ENCODE results near the gene CIDEC. TPM values are rescaled to one million over a fixed set of nuclear protein-coding genes. Genes with fewer than 3 reads are reported as not detected.
"Not testable (repeated sequence)": the region's sequence is repeated elsewhere in the genome, so short reads cannot be mapped to it uniquely, and the experiment has no call there.

CIDEC gene
- total RNA-seq, 1 experiment from 2014 or later = not detected

GRCh38 chr3:9878700-9879099, 1.4 kb downstream of the CIDEC start:
- TF ChIP-seq CTCF (IDR thresholded peaks at IDR 0.05) = no peak
- no peak for TF ChIP-seq POLR2AphosphoS5 (IDR thresholded peaks at IDR 0.05; ENCODE audit: low read depth, low read length)
- no peak for TF ChIP-seq REST (IDR thresholded peaks at IDR 0.05; ENCODE audit: insufficient read depth in 1 of 2, low read depth in 2 of 2, low read length in 1 of 2)
- no peak for TF ChIP-seq SIN3A (IDR thresholded peaks at IDR 0.05; ENCODE audit: borderline replicate concordance, insufficient read depth, low read depth, low read length)
- no peak for TF ChIP-seq TCF7L2 (IDR thresholded peaks at IDR 0.05; ENCODE audit: low read depth, low read length)
- Histone ChIP-seq H3K4me3 (ENCODE audit: low read depth in 2 of 2, low read length in 2 of 2) (no peak overlapping the region), H3K9me3 (ENCODE audit: control insufficient read depth, insufficient read depth, low read depth, low read length) (no peaks in the 10 kb centered on the region), H3K27ac (ENCODE audit: low read length) (no peak overlapping the region), H3K4me1 (ENCODE audit: control insufficient read depth, insufficient read depth, low read length) (no peaks in the 10 kb centered on the region), H3K27me3 (ENCODE audit: control insufficient read depth, insufficient read depth, low read length) (no peaks in the 10 kb centered on the region), H3K36me3 (ENCODE audit: control insufficient read depth, insufficient read depth, low read length) (no peaks in the 10 kb centered on the region)
- no peak for ATAC-seq
- ChIA-PET POLR2A (no interaction called here), CTCF (interaction anchor here (0.6 kb wide), 1 partner anchor 52 kb away, joined by 5 read pairs; no protein-coding TSS in a partner anchor)
- in situ Hi-C loops (cut with HindIII; ENCODE audit: low pct_unique_long_range_greater_than_20kb, low sequenced_read_pairs) (no loop called here), intact Hi-C loops (cut with micrococcal nuclease; ENCODE audit: unreplicated experiment) (no loop called here)
- no TSS peak for BruUV-seq (replicated peaks)
- DNase-seq (ENCODE audit: low read depth, low spot score) = no peak

GRCh38 chr3:9876991-9877390, 3.1 kb downstream of the CIDEC start:
- TF ChIP-seq POLR2AphosphoS5 (IDR thresholded peaks at IDR 0.05; ENCODE audit: low read depth, low read length) (no peak), SIN3A (IDR thresholded peaks at IDR 0.05; ENCODE audit: borderline replicate concordance, insufficient read depth, low read depth, low read length) (no peak), TCF7L2 (IDR thresholded peaks at IDR 0.05; ENCODE audit: low read depth, low read length) (no peak), REST (IDR thresholded peaks at IDR 0.05; ENCODE audit: insufficient read depth in 1 of 2, low read depth in 2 of 2, low read length in 1 of 2) (no peak), CTCF (IDR thresholded peaks at IDR 0.05) (no peak)
- DNase-seq (ENCODE audit: low read depth, low spot score) = no peak
- no TSS peak for BruUV-seq (replicated peaks)
- CTCF ChIA-PET = no interaction called here
- no peaks in the 10 kb centered on the region for H3K4me1 ChIP-seq (ENCODE audit: control insufficient read depth, insufficient read depth, low read length)
- H3K27me3 ChIP-seq (ENCODE audit: control insufficient read depth, insufficient read depth, low read length) = no peaks in the 10 kb centered on the region
- intact Hi-C loops (cut with micrococcal nuclease; ENCODE audit: unreplicated experiment) (no loop called here), in situ Hi-C loops (cut with HindIII; ENCODE audit: low pct_unique_long_range_greater_than_20kb, low sequenced_read_pairs) (no loop called here)
- H3K27ac ChIP-seq (ENCODE audit: low read length) = no peak overlapping the region
- no peak overlapping the region for H3K4me3 ChIP-seq (ENCODE audit: low read depth in 2 of 2, low read length in 2 of 2)
- POLR2A ChIA-PET = no interaction called here
- ATAC-seq = no peak
- no peaks in the 10 kb centered on the region for H3K36me3 ChIP-seq (ENCODE audit: control insufficient read depth, insufficient read depth, low read length)
- H3K9me3 ChIP-seq (ENCODE audit: control insufficient read depth, insufficient read depth, low read depth, low read length) = no peaks in the 10 kb centered on the region

GRCh38 chr3:9876255-9876654, 3.8 kb downstream of the CIDEC start:
- in situ Hi-C loops (cut with HindIII; ENCODE audit: low pct_unique_long_range_greater_than_20kb, low sequenced_read_pairs); POLR2A ChIA-PET; DNase-seq (ENCODE audit: low read depth, low spot score); H3K4me1 ChIP-seq (ENCODE audit: control insufficient read depth, insufficient read depth, low read length); BruUV-seq (replicated peaks); ATAC-seq; H3K9me3 ChIP-seq (ENCODE audit: control insufficient read depth, insufficient read depth, low read depth, low read length); H3K36me3 ChIP-seq (ENCODE audit: control insufficient read depth, insufficient read depth, low read length); H3K4me3 ChIP-seq (ENCODE audit: low read depth in 2 of 2, low read length in 2 of 2); CTCF ChIA-PET; intact Hi-C loops (cut with micrococcal nuclease; ENCODE audit: unreplicated experiment); H3K27me3 ChIP-seq (ENCODE audit: control insufficient read depth, insufficient read depth, low read length); H3K27ac ChIP-seq (ENCODE audit: low read length): not testable (repeated sequence)
